ENCODE data around the gene TPD52L1.

Gene TPD52L1

GRCh38 chr6:125166711-125167110 is 13.1 kb downstream of the TPD52L1 start:
- H3K4me1 ChIP-seq (ENCODE audit: control insufficient read depth in 1 of 2, insufficient read depth in 1 of 2, low read depth in 1 of 2, low read length in 1 of 2) = no peaks in the 10 kb centered on the region
- no peaks in the 10 kb centered on the region for H3K36me3 ChIP-seq

GRCh38 chr6:125167579-125167978 is 14.0 kb downstream of the TPD52L1 start:
- Histone ChIP-seq H3K27me3 (peaks cover 3% of the 10 kb centered on the region), H3K4me3 (ENCODE audit: low read depth in 1 of 2, low read length in 1 of 2) (no peak overlapping the region), H3K4me1 (ENCODE audit: control insufficient read depth in 1 of 2, insufficient read depth in 1 of 2, low read depth in 1 of 2, low read length in 1 of 2) (no peaks in the 10 kb centered on the region), H3K36me3 (no peaks in the 10 kb centered on the region), H3K9me3 (no peaks in the 10 kb centered on the region), H3K27ac (no peak overlapping the region)
- no peak for TF ChIP-seq CTCF (IDR thresholded peaks at IDR 0.05)

More at GRCh38 chr6:125166711-125167110, 13.1 kb downstream of the TPD52L1 start:
- Histone ChIP-seq H3K27ac (no peak overlapping the region), H3K9me3 (no peaks in the 10 kb centered on the region), H3K4me3 (ENCODE audit: low read depth in 1 of 2, low read length in 1 of 2) (no peak overlapping the region), H3K27me3 (peaks cover 3% of the 10 kb centered on the region)
- no peak for TF ChIP-seq CTCF (IDR thresholded peaks at IDR 0.05)

- H3K27me3 ChIP-seq = peaks cover 3% of the 10 kb centered on the region
- H3K4me3 ChIP-seq (ENCODE audit: low read depth in 1 of 2, low read length in 1 of 2) = no peak overlapping the region
- H3K27ac ChIP-seq = no peak overlapping the region
- no peaks in the 10 kb centered on the region for H3K36me3 ChIP-seq
- H3K4me1 ChIP-seq (ENCODE audit: control insufficient read depth in 1 of 2, insufficient read depth in 1 of 2, low read depth in 1 of 2, low read length in 1 of 2) = no peaks in the 10 kb centered on the region
- no peak for TF ChIP-seq CTCF (IDR thresholded peaks at IDR 0.05)
- H3K9me3 ChIP-seq = no peaks in the 10 kb centered on the region
Measured at GRCh38 chr6:125169058-125169457, 15.5 kb downstream of the TPD52L1 start.

- Histone ChIP-seq H3K4me3 (ENCODE audit: low read depth in 1 of 2, low read length in 1 of 2) (no peak overlapping the region), H3K4me1 (ENCODE audit: control insufficient read depth in 1 of 2, insufficient read depth in 1 of 2, low read depth in 1 of 2, low read length in 1 of 2) (no peaks in the 10 kb centered on the region), H3K36me3 (no peaks in the 10 kb centered on the region), H3K27ac (no peak overlapping the region), H3K9me3 (no peaks in the 10 kb centered on the region), H3K27me3 (peaks cover 3% of the 10 kb centered on the region)
- TF ChIP-seq CTCF (IDR thresholded peaks at IDR 0.05) = no peak
Measured at GRCh38 chr6:125169522-125169921, 15.9 kb downstream of the TPD52L1 start.

GRCh38 chr6:125170376-125170775 is 16.8 kb downstream of the TPD52L1 start:
- no peak overlapping the region for H3K27ac ChIP-seq
- H3K4me3 ChIP-seq (ENCODE audit: low read depth in 1 of 2, low read length in 1 of 2) = no peak overlapping the region
- H3K36me3 ChIP-seq = no peaks in the 10 kb centered on the region
- no peaks in the 10 kb centered on the region for H3K4me1 ChIP-seq (ENCODE audit: control insufficient read depth in 1 of 2, insufficient read depth in 1 of 2, low read depth in 1 of 2, low read length in 1 of 2)
- H3K27me3 ChIP-seq = peaks cover under 1% of the 10 kb centered on the region
- no peak for TF ChIP-seq CTCF (IDR thresholded peaks at IDR 0.05)
- H3K9me3 ChIP-seq = no peaks in the 10 kb centered on the region

Data from neutrophil (primary cell).